ENCODE data around the gene PDP2.
A peak's percentile ranks its signal among the peaks of the same experiment; 100 is the strongest.
"Not testable (repeated sequence)": the region's sequence is repeated elsewhere in the genome, so short reads cannot be mapped to it uniquely, and the experiment has no call there.

The PDP2 gene

DNA sequence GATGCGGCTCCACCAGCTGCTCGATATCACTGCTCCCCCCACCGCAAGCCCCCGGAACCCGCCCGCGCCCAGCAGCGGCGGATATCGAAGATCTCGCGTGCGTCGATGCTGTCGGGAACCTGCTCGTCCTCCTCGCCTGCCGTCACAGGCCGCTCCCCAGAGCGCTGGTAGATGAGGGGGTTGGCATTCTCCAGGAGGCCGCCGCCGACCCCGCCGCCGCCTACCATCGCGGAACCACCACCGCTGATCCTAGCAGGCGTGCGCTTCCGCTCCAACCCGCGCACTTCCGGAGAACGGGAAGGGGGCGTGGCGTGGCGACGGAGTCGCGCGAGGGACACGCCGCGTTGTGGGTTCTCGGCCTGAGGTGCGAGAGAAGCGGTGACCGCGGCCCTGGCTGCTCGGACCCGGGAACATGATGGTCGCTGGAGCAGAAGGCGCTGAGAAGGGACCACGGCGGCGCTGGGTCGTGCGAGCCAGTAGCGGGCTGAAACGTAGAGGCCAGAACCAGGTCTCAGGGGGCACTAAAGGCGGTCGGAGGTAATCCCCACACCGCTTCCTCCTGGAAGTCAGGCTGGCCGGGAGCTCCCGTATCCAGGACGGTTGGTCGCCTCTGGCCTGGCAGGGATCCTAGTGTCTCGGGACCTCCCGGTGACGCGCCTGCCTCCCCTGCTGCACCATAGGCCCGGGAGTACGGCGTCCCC lies 54.0 kb downstream of the PDP2 start, which contains the start of gene CIAO2B:
TSS of gene CIAO2B (minus strand) at position 265 of the 701 bp plus-strand sequence. CDS start at position 227, 38 bp downstream.
- Histone ChIP-seq H3K4me2 (ENCODE audit: low read depth, low read length) (peak within 1 kb of the TSS; percentile 86), H3K4me3 (ENCODE audit: low read length) (peak within 1 kb of the TSS; percentile 93), H3K9ac (ENCODE audit: low read length) (peak within 1 kb of the TSS; percentile 91), H3K36me3 (replicated peaks; ENCODE audit: insufficient read depth, low read length) (no peaks in the 10 kb centered on the region), H3F3A (ENCODE audit: insufficient read depth, low read length) (no peaks in the 10 kb centered on the region; the same call in 1 of the 2 replicates), H2AFZ (ENCODE audit: low read length) (peak within 1 kb of the TSS; percentile 68), H3K9me2 (replicated peaks; ENCODE audit: insufficient read depth, low read length) (no peaks in the 10 kb centered on the region), H3K27me3 (replicated peaks; ENCODE audit: insufficient read depth, low read length) (no peaks in the 10 kb centered on the region), H3K9me3 (replicated peaks; ENCODE audit: insufficient read depth, low read length) (no peaks in the 10 kb centered on the region), H3K4me1 (ENCODE audit: low read length) (0 out of 2 replicates have a peak, but pooled peaks cover 4% of the 10 kb centered on the region), H4K20me1 (ENCODE audit: insufficient read depth, low read length) (no peaks in the 10 kb centered on the region), H3K79me2 (ENCODE audit: low read length) (peaks cover 41% of the 10 kb centered on the region), H3K27ac (ENCODE audit: low read length) (peak within 1 kb of the TSS; percentile 53)
- no peak for TF ChIP-seq EZH2phosphoT487 (IDR thresholded peaks at IDR 0.05; ENCODE audit: low read length)
- no peak for TF ChIP-seq EZH2 (optimal IDR thresholded peaks at IDR 0.05; ENCODE audit: low read depth, low read length)
- TF ChIP-seq, protein P1, sequence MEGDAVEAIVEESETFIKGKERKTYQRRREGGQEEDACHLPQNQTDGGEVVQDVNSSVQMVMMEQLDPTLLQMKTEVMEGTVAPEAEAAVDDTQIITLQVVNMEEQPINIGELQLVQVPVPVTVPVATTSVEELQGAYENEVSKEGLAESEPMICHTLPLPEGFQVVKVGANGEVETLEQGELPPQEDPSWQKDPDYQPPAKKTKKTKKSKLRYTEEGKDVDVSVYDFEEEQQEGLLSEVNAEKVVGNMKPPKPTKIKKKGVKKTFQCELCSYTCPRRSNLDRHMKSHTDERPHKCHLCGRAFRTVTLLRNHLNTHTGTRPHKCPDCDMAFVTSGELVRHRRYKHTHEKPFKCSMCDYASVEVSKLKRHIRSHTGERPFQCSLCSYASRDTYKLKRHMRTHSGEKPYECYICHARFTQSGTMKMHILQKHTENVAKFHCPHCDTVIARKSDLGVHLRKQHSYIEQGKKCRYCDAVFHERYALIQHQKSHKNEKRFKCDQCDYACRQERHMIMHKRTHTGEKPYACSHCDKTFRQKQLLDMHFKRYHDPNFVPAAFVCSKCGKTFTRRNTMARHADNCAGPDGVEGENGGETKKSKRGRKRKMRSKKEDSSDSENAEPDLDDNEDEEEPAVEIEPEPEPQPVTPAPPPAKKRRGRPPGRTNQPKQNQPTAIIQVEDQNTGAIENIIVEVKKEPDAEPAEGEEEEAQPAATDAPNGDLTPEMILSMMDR (IDR thresholded peaks at IDR 0.05; ENCODE audit: low read length): no peak
- peak; percentile 90 for DNase-seq

DNA sequence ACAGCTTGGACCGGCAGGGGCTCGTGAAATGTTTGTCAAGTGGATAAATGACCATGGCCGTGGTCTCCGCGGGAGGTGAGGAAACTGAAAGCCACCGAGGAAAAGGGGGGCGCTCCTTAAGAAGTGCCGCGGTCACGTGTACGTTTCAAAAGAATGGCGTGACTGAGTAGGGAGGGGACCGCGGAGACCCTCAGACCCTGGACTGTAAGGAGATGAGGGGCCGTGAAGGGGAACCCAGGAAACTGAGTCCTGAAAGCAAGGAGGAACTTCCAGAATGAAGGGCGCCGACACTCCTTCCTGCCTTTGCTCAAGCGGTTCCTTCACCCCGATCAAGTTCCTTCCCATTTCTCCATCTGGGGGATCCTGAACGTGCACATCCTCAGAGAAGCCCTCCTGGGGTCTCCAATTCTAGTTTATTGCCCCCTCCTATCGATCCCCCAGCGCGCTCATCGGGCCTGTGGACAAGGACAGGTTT lies 54.6 kb downstream of the PDP2 start:
- not testable (repeated sequence) for H3K4me1 ChIP-seq (ENCODE audit: low read length); H3K36me3 ChIP-seq (replicated peaks; ENCODE audit: insufficient read depth, low read length); H3K9me3 ChIP-seq (replicated peaks; ENCODE audit: insufficient read depth, low read length); H3F3A ChIP-seq (ENCODE audit: insufficient read depth, low read length); H3K27me3 ChIP-seq (replicated peaks; ENCODE audit: insufficient read depth, low read length); H3K9me2 ChIP-seq (replicated peaks; ENCODE audit: insufficient read depth, low read length); H4K20me1 ChIP-seq (ENCODE audit: insufficient read depth, low read length); DNase-seq
- H3K79me2 ChIP-seq (ENCODE audit: low read length): peaks cover 41% of the 10 kb centered on the region
- peak overlapping the region; percentile 53; the same call in 1 of the 2 replicates for H3K27ac ChIP-seq (ENCODE audit: low read length)
- peak overlapping the region; percentile 93 for H3K4me3 ChIP-seq (ENCODE audit: low read length)
- peak overlapping the region; percentile 68 for H2AFZ ChIP-seq (ENCODE audit: low read length)
- H3K9ac ChIP-seq (ENCODE audit: low read length): peak overlapping the region; percentile 91
- H3K4me2 ChIP-seq (ENCODE audit: low read depth, low read length): peak overlapping the region; percentile 86

DNA sequence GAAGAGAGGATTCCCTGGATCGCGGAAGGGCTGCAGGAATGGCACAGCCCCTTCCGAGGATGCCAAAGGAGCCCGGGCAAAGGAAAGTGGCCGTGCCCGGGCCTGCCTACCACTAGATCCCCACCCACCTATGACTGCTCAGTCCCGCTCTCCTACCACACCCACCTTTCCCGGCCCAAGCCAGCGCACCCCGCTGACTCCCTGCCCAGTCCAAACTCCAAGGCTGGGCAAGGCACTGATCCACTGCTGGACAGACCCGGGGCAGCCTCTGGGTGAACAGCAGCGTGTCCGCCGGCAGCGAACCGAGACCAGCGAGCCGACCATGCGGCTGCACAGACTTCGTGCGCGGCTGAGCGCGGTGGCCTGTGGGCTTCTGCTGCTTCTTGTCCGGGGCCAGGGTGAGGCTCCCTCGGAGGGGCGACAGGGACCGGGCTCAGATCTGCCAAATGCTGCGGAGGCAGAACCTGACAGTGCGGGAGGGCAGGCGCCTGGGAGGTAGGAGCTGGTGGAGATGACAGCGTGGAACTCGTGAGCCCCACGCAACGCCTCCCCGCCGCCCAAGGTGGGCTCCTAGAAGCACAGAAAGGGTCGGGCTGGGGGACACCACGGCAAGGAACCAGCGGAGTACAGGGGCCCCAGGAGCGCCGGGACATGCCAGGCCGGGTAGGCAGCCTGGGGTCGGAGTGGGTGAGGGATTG lies 55.1 kb downstream of the PDP2 start, which contains the start of gene CES2:
TSS of gene CES2 (plus strand) at position 203 of the 698 bp plus-strand sequence. CDS start at position 323, 120 bp downstream.
- Histone ChIP-seq H3K4me3 (ENCODE audit: low read length) (peak within 1 kb of the TSS; percentile 93), H3K9me3 (replicated peaks; ENCODE audit: insufficient read depth, low read length) (no peaks in the 10 kb centered on the region), H3K4me2 (ENCODE audit: low read depth, low read length) (peak within 1 kb of the TSS; percentile 86), H3K27me3 (replicated peaks; ENCODE audit: insufficient read depth, low read length) (no peaks in the 10 kb centered on the region), H3K27ac (ENCODE audit: low read length) (peak within 1 kb of the TSS; percentile 53; the same call in 1 of the 2 replicates), H2AFZ (ENCODE audit: low read length) (peak within 1 kb of the TSS; percentile 68), H3K9me2 (replicated peaks; ENCODE audit: insufficient read depth, low read length) (no peaks in the 10 kb centered on the region), H4K20me1 (ENCODE audit: insufficient read depth, low read length) (no peaks in the 10 kb centered on the region), H3K9ac (ENCODE audit: low read length) (peak within 1 kb of the TSS; percentile 91), H3K4me1 (ENCODE audit: low read length) (0 out of 2 replicates have a peak, but pooled peaks cover 4% of the 10 kb centered on the region), H3K36me3 (replicated peaks; ENCODE audit: insufficient read depth, low read length) (no peaks in the 10 kb centered on the region), H3K79me2 (ENCODE audit: low read length) (peaks cover 41% of the 10 kb centered on the region), H3F3A (ENCODE audit: insufficient read depth, low read length) (no peaks in the 10 kb centered on the region)
- TF ChIP-seq EZH2 (optimal IDR thresholded peaks at IDR 0.05; ENCODE audit: low read depth, low read length) (no peak), EZH2phosphoT487 (IDR thresholded peaks at IDR 0.05; ENCODE audit: low read length) (no peak)
- TF ChIP-seq, protein P1 (IDR thresholded peaks at IDR 0.05; ENCODE audit: low read length): no peak
- no peak for DNase-seq

Data from MM.1S (cell line).